NCI-H446 treated with DMSO at 0.1 percent for 48 hours (cell line): ENCODE measurements around the gene VAC14.
A peak's percentile ranks its signal among the peaks of the same experiment; 100 is the strongest.
"Not testable (repeated sequence)": the region's sequence is repeated elsewhere in the genome, so short reads cannot be mapped to it uniquely, and the experiment has no call there.

Experiments
- DNase-seq: peaks from one replicate; lab custom pipeline; 2025; lab: John Stamatoyannopoulos, UW

VAC14 gene

GRCh38 chr16:70660672-70661350 is 140.1 kb downstream of the VAC14 start:
- DNase-seq, result no peak

DNA sequence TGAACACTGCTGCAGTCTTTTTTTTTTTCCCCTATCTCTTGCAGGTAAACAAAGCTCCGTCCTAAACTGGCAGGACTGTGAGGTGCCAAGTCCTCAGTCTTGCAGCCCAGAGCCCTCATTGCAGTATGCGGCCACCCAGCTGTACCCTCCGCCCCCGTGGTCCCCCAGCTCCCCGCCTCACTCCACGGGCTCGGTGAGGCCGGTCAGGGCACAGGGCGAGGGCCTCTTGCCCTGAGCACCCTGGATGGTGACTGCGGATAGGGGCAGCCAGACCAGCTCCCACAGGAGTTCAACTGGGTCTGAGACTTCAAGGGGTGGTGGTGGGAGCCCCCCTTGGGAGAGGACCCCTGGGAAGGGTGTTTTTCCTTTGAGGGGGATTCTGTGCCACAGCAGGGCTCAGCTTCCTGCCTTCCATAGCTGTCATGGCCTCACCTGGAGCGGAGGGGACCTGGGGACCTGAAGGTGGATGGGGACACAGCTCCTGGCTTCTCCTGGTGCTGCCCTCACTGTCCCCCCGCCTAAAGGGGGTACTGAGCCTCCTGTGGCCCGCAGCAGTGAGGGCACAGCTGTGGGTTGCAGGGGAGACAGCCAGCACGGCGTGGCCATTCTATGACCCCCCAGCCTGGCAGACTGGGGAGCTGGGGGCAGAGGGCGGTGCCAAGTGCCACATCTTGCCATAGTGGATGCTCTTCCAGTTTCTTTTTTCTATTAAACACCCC is 140.8 kb downstream of the VAC14 start:
- DNase-seq, result no peak

GRCh38 chr16:70659546-70659945 is 141.4 kb downstream of the VAC14 start:
- no peak for DNase-seq

DNA sequence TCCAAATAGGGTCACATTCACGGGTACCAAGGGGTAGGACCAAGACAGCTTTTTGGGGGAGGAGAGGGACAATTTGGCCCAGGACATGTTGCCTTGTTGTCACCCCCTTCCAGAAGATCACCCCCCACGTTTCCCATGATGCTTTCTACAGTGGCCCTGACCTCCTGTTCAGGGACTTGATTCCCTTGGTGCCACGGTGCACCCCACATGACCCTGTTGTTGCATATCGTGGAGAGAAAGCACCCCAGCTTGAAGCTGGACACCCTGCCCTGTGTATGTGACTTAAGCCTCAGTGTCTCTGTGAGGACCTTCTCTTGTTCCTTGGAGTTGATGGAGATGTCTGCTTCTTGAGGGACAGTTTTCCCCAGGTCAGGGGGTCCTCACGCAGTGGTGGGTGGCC is 142.0 kb downstream of the VAC14 start:
- DNase-seq, result no peak

- no peak for DNase-seq
Measured at GRCh38 chr16:70657956-70658355, 143.0 kb downstream of the VAC14 start.

DNA sequence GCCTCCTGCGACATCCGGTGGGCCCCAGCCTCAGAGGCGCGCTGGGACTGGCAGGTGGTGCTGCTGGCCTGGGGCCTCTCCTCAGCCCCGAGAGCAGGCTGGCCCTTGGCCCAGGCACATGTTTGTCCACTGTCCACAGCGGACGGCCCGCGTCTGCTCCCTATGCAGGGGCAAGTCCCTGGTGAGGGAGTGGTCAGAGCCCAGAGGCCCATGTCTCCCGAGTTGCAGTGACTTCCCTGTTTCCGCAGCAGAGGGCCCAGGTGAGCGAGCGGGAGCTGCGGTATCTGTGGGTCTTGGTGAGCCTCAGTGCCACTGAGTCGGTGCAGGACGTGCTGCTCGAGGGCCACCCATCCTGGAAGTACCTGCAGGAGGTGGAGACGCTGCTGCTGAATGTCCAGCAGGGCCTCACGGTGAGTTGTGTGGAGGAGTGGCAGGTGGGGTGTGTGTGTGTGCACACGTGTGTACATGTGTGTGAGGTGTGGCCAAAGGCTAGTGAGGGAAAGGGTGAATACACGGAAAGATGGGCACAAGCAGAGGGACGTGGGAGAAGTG is 144.2 kb downstream of the VAC14 start:
- no peak for DNase-seq

DNA sequence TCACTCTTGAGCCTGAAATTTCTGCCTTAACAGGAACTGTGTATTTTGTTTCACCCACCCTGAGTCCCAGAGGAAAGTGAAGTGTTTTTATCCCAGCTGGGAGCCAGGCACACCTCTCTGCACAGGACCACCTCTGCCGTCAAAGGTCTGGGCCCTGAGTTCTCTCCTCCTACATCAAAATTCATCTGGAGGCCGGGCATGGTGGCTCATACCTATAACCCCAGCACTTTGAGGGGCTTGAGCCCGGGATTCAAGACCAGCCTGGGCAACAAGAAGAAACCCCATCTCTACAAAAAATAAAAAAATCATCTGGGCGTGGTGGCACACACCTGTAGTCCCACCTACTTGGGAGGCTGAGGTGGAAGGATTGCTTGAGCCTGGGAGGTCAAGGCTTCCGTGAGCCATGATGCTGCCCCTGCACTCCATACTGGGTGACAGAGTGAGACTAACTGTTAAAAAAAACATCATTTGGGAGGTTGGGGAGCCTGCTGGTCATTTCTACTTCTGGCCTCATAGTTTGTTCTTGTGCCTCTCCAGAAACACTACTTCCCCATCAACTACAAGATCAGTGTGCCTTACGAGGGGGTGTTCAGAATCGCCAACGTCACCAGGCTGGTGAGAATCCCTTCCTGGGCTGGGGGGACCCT is 144.8 kb downstream of the VAC14 start:
- no peak for DNase-seq

GRCh38 chr16:70653809-70654771 is 146.9 kb downstream of the VAC14 start:
- peak; percentile 4 for DNase-seq

DNA sequence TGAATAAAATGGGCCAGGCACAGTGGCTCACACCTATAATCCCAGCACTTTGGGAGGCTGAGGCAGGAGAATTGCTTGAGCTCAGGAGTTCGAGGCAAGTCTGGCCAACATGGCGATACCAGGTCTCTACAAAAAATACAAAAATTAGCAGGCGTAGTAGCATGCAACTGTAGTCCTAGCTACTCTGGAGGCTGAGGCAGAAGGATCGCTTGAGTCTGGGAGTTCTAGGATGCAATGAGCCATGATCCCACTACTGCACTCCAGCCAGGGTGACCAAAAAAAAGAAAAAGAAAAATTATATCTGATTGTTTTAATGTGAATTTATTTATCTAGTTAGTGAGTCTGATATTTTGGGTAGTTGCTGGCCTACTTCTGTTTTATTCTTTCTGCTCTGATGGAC is 147.6 kb downstream of the VAC14 start:
- DNase-seq, result no peak

DNA sequence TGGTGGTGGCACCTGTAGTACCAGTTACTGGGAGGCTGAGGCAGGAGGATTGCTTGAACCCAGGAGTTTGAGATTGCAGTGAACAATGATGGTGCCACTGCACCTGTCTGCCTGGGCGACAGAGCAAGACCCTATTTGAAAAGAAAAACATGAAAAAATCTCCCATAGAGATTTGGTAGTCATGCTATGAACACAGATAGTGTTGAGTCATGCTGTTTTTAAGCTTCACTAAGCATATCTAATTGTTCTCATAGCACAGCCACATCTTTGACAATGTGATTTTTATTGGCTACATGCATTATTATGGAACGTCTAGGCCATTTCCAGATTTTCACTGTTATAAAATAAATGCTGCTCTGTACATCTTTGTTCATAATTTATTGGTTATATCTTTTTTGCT is 148.6 kb downstream of the VAC14 start:
- DNase-seq, result no peak

DNA sequence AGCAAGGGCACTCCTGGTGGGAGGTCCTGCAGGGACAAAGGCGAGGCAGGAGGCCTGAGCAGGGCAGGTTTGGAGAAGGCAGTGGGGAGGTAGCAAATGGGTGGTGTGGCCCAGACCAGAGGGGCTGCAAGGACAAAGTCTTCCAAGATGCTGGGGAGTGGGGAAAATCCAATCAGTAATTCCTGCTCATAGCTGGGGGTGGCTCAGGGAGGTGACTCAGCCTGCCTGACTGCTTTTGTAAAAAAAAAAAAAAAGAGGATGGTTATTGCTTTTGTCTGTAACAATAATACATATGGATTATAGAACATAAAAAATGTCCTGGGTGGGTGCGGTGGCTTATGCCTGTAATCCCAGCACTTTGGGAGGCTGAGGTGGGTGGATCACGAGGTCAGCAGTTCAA is 149.4 kb downstream of the VAC14 start:
- DNase-seq, result no peak

GRCh38 chr16:70650216-70650615 is 150.7 kb downstream of the VAC14 start:
- DNase-seq, result no peak

- DNase-seq, result no peak
Measured at GRCh38 chr16:70649300-70649699, 151.7 kb downstream of the VAC14 start.

DNA sequence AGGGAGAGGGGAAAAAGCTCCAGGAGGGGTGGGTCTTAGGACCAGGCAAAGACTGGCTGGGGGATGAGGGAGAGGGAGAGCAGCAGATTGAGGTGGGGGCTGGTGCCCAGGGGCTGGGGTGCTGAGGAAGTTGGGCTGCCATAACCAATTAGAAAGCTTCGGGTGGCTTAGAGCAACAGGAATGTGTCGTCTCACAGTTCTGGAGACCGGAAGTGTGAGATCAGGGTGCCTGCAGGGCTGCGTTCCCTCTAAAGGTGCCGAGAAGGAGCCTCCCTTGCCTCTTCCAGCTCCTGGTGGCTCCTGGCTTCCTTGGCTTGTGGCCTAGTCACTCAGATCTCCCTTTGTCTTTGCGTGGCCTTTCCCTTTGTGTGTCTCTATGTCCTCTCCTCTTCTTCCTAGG is 152.4 kb downstream of the VAC14 start:
- no peak for DNase-seq

DNA sequence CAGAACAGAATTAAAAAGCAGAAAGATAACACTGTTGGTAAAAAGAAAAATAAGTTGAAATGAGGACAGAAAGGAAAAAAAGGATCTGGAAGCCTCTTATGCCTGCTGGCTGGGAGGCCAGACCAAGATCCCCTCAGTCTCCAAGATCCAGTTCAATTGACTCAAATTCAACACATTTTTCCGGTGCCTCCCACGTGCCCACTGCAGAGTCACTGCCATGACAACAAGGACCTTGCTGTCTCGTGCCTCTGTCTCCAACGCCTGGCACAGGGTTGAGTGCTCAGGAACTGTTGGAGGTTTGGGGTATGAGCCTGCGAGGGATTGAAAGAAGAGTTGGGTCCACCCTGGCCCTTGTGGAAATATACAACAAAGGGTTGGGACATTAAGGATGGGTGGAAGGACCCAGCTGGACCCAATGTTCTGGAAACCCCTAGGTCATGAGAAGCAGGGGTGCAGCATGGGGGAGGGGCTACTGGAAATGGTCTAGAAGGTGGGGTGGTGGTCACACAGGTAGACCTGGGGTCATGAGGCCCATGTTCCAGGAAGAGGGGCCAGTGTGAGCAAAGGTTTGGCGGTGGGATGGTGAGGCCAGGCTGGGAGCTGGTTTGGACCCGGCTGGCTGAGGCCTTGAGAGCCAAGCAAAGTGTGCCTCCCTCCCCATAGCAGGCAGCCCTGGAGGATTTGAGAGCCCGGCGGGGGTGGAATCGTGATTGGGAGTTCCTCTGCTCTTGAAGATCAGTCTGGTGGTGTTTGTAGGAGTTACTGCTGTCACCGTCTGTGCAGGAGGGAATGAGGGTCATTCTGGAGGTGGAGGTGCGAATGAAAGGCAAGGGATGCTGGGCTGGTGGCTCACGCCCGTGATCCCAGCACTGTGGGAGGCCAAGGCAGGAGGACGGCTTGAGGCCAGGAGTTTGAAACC is 153.3 kb downstream of the VAC14 start:
- no peak for DNase-seq

GRCh38 chr16:70646260-70647241 is 154.4 kb downstream of the VAC14 start, which contains the start of gene IL34:
Gene IL34 (plus strand): TSS chr16:70646559. CDS start chr16:70646948, 389 bp downstream.
- no peak for DNase-seq

- DNase-seq, result no peak
Measured at GRCh38 chr16:70644763-70645597, 156.0 kb downstream of the VAC14 start.

GRCh38 chr16:70643264-70643663 is 157.7 kb downstream of the VAC14 start:
- not testable (repeated sequence) for DNase-seq
